Fibroblast of skin of right biceps (primary cell): ENCODE results near the gene WRAP73.
A peak's percentile ranks its signal among the peaks of the same experiment; 100 is the strongest.

Experiments used
- DNase-seq: peaks from one replicate; pipeline ENCODE4 v3.0.0-alpha.2; 2013

WRAP73 gene

DNA sequence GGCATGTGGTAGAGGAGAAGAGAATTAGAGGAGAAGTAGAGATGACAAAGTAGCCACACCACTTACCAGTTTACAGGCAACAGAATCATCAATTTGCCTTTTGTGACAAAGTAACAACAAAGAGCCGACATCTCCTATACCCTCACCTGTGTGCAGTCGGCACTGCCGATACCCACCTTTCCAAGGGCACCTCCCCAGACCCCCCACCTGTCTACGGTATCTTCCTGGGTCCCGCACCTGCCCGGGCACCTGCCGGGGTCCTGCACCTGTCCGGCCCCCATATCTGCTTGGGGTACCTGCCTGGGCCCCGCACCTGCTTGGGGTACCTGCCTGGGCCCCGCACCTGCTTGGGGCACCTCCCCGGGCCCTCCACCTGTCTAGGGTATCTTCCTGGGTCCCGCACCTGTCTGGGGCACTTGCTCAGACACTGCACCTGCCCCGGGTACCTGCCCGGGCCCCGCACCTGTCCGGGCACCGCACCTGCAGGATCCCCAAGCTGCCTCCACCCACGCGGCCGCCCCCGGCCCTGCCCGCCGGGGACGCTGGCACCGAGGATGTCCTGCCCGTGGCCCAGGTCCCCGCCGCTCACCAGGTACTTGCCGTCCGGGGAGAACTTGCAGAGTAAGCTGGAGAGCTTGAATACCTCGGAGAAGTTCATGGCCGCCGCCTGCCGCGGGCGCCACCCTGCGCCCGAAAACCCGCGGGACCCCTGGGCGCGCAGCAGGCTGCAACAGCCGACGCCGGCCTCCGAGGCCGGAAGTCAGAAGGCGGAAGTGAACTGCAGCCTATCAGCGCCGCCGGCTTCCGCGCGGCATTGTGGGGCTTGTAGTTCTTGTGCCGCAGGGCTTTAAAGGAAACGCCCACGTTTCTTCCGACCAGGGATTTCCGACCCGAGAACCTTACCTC, at the start of gene WRAP73:
Gene WRAP73, minus strand, starts transcription at position 762 of the 906 bp plus-strand sequence. Its CDS starts 104 bp downstream, at position 658.
- peak; percentile 88 for DNase-seq

- no peak for DNase-seq
Observed at GRCh38 chr1:3699596-3699995, 49.7 kb upstream of the WRAP73 start.

GRCh38 chr1:3698660-3699408, 48.9 kb upstream of the WRAP73 start:
- DNase-seq = no peak

GRCh38 chr1:3697810-3698209, 47.9 kb upstream of the WRAP73 start:
- DNase-seq = no peak

GRCh38 chr1:3697104-3697503, 47.2 kb upstream of the WRAP73 start:
- no peak for DNase-seq

DNA sequence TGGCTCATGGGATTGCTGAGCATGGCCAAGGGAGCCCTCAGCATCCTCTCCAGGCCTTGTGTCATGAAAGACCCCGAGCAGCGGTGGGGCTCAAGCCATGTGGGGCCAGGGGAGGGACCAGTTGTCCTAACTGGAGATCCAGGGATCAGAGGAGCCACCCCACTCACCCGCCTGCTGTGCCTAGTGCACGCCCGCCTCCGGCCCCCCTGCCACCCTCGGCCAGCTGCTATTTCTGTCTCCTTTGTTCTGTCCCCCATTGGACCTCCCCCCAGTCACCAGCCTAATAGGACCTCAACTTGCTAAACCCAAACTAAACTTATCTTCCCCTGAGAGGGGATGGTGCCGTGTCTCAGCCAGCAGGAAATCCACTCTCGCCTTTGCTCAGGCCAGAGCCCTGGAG, 46.8 kb upstream of the WRAP73 start:
- no peak for DNase-seq

DNA sequence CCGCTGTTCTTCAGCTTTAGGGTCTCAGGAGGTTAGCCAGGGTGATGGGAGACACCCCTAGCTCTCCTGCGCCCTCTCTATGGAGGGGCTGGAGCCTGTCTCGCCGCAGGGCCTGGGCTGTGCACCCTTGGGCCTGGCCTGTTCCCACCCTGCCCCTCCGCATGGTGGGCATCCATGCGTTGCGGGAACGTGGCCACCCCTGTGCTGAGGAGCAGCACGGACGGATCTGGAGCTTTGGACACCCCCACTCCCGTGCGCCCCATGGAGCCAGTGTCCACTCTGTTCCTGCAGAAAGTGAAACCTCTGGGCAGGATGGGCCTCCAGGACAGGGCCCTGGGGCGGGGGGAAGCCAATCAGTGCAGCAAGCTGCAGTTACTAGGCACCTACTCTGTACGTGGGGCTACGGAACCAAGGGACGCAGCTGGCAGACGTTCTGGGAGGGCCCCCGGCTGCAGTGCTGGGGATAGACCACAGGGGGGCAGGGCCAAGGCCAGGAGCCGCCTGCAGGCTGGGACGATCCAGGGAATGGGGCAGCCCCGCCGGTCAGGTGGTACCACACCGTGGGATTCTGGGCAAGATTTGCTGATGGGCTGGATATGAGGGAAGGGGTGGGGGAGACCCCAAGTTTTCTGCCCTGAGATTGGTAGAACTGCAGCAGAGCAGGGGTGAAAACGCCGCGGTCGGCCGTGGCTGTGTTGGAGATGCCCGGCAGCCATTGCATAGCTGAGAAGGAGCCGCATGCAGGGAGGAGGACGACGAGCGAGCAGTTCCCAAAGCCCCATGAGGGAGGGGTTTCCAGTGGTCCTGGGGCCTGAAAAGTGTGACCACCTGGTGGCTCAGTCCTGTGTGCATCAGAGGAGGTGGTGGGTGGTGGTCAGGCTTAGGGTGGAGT, 45.7 kb upstream of the WRAP73 start:
- peak; percentile 3 for DNase-seq

DNA sequence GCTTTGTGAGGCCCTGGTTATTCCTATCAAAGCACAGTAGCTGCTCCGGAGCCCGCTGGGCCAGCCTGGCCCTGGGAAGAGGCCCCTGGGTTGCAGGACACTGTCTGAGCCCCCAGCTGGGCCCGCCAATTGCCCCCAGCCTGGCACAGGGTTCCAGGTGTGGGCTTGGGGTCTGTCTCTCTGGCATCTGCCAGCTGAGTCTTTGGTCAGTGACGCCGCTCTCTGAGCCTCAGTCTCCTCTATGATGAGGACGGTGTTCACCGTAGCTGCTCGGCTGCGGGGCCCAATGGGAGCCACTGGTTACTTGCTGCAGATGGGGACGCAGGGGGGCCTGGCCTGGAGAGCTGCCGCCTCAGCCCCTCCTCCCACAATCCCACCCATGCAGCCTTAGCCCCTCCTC, 43.4 kb upstream of the WRAP73 start:
- no peak for DNase-seq

- no peak for DNase-seq
Observed at GRCh38 chr1:3692598-3692997, 42.7 kb upstream of the WRAP73 start.

- no peak for DNase-seq
Observed at GRCh38 chr1:3691421-3692204, 41.7 kb upstream of the WRAP73 start.

GRCh38 chr1:3690282-3691065, 40.6 kb upstream of the WRAP73 start:
- DNase-seq = no peak

DNA sequence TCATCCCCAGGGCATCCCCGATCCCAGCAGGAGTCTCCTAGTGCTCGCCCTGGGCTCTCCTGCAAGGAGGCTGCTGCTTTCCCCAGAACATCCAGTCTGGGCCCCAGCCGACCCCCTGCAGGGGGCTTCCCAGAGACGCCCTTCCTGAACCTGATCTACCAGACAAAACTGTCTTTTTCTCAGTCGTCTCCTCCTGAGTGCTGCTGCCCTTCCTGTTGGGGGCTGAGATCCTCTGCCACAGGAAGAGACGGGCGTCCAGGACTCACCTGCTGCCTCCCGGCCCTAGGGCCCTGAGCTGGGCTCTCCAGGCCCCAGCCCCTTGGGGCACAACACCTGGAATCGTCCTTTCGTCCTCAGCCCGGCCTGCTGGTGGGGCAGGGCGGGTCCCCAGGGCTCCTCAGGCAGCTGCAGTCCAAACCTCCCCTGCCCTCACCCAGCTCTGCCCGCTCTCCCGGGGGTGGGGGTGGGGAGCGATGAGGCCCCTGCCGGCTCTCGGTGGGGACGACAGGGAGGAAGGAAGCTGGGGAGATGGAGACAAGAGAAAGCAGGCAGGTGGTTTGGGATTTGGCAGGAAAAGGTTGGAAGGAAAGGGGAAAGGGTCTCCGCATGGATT, 39.3 kb upstream of the WRAP73 start:
- no peak for DNase-seq

DNA sequence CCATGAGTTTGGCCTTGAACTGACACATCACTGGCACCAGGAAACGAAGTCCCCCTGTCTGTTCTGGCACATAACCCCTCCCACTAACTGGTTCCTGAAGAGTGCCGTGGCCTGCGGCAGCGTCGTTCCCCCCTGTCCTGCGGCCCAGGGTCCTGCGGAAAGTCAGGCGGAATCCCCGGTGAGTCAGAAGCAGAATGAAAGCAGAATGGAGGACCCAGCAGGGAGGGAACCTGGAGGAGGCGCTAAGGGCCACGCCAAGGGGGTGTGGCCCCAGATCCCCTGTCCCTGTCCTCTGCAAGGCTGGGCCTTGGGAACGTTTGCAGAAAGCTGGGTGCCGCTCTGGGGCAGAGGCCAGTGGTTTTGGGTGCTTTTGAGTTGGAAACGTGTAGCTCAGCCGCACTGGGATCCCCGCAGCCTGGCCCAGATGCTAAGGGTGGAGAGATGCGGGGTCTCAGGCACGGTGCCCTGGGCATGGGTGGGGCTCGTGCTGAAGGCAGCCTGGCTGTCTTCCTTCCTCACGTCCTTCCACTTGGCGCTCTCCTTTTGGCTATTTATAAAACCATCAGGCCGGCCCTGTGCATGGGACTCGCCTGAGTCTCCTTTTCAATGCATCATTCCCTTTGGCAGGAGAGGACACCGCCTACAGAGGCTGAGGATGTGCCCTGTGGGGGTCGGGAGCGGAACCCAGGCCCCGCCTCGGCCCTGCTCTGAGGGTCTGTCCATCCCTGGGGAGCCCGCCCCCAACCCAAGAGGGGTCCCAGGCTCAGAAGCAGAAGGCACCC, 38.6 kb upstream of the WRAP73 start:
- no peak for DNase-seq

- DNase-seq = no peak
Observed at GRCh38 chr1:3687504-3687903, 37.6 kb upstream of the WRAP73 start.

DNA sequence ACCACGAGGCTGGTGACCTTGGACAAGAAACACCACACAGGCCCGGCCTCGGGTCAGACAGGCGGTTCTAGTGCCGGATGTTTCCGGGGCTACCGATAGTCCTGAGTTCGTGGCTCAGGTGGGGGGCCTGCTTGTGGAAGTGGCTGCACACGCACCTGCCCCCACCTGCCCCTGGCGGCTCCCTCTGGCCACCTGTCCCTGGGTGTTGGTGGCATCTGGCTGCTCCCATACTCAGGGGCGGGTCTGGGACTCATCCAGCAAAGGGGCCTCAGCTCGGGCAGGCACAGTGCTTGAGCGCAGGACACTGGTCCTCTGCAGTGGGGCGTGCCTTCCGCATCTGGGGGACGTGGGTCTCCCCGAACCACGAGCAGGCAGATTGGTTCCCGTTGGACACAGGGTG, 36.0 kb upstream of the WRAP73 start:
- DNase-seq = no peak

DNA sequence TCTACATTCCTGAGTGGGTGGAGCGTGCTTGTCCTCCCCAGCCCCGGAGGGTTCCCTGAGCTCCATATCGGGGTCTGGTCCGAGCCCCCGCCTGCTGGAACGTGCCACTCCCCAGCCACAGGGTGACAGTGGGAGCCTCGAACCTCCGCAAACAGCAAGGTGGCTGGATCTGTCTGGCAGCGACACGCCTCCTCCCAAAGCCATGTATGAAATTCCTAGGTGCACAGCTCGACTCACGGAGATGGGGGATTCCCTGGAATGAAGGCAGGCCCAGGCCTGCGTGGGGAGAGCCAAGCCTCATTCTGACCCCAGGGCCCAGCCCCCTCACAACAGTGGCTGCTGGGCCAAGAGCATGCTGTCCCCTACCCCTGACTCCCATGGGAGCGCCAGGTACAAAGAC, 35.3 kb upstream of the WRAP73 start:
- no peak for DNase-seq

DNA sequence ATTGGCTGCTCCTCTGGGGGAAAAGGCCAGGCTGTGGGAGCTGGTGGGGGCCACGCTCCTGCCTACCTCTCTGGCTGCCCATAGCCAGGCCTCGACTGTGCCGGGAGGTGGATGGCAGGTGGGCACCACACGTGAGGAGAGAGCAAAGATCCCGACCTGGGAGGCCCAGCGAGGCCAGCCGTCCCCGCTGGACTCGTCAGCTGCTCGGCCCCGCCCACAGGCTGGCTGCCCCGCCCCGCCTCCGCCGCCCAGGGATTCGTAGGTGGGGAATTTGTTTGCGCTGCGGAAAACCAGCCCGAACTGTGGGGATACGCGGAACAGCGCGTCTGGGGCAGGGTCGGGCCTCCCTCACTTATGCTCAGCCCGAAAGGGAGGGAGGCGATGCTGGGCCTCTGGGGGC, 34.1 kb upstream of the WRAP73 start:
- DNase-seq = peak; percentile 6

DNA sequence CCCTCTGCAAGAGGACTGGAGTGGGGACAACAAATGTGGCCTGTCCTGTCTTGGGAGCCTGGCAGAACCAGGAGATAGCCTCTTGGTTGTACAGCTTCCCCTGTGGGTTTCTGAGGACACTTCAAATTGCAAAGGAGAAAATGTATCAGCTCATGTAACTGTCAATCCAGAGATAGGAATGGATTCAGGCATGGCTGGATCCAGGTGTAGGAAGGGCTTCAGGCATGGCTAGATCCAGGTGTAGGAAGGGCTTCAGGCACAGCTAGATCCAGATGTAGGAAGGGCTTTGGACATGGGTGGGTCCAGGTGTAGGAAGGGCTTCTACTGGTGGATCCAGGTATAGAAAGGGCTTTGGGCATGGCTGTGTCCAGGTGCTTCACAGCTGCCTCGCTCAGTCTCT, 33.3 kb upstream of the WRAP73 start:
- DNase-seq = no peak

GRCh38 chr1:3681898-3682806, 32.2 kb upstream of the WRAP73 start:
- no peak for DNase-seq
